NOMO-1 treated with dmso at 0.1 percent for 144 hours (cell line): Measurements from ENCODE around the gene PAPOLA.
"Not testable (repeated sequence)": the region's sequence is repeated elsewhere in the genome, so short reads cannot be mapped to it uniquely, and the experiment has no call there.

ENCODE experiments used
- DNase-seq: peaks from one replicate; lab custom pipeline; 2025; ENCODE audit not compliant: unreplicated experiment; lab: John Stamatoyannopoulos, UW

Gene PAPOLA

GRCh38 chr14:96501740-96502620 is at the start of gene PAPOLA:
TSS of gene PAPOLA (plus strand) at chr14:96502382. CDS start at chr14:96502593, 211 bp downstream.
- peak; percentile 92 for DNase-seq

- no peak for DNase-seq
These were observed 49.5 kb upstream of the PAPOLA start for GRCh38 chr14:96452684-96453083.

DNA sequence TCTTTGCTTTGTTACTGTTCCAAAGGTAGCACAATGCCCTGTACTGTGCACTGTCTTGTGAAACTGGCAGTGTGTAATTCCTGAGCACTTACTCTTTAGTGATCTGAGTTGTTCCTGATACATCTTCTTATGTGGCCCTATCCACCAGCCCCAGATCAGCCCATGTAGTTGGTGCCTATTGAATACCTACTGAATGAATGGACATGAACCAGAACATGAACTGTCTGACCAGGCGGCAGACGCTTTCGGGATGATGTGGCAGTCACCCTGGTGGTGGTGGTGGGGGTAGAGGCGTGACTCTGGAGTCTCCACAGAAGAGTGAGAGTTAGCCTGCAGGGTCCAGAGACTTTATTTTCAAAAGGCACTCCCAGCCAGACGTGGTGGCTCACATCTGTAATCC is 46.6 kb upstream of the PAPOLA start:
- DNase-seq, result no peak

DNA sequence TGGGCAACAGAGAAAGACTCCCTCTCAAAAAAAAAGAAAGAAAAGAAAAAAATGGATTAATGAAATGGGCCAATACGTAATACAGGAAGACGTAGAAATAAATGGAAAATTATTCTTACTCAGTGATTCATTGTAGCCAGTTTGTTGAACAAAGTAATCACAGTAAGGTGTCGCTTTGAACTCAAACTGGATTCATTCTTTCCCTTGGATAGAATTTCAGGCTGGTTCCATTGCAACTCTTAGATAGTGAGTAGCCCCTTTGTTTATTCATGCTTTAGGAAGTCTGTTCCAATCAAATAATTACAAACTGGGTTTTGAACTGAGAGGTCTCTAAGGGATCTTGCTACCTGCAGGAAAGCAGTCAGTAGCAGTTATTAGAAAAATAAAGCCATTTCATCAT is 42.3 kb upstream of the PAPOLA start:
- DNase-seq, result no peak

GRCh38 chr14:96461950-96462798 is 40.0 kb upstream of the PAPOLA start:
- no peak for DNase-seq

DNA sequence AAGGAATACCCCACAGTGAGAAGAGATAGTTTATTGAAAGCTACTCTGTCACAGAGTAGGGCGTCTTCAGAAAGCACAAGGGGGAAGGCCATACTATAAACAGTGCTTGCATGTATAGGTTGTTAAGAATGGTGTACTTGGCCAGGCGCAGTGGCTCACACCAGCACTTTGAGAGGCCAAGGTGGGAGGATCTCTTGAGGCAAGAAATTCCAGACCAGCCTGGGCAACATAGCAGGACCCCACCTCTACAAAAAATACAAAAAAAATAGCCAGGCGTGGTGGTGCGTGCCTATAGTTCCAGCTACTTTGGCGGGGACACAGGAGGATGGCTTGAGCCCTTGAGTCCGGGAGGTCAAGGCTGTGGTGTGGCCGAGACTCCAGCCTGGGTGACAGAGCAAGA is 38.0 kb upstream of the PAPOLA start:
- no peak for DNase-seq

DNA sequence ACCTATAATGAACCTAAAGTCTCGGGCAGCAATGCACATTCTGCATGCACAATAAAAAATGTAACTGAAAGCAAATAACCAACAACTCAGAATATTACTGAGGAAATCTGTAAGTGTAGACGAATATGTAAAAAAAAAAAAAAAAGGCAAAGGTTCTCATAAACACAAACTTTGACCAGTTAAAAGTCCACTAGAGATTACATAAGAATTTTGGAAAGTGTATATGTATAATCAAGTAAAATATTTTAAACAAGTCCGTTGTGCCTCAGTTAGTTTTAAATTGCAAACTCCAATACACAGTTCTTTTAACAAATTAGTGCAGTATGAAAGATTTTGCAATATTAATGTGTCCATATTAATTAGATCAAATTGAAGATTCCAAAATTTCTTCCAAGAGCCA is 35.3 kb upstream of the PAPOLA start:
- DNase-seq, result no peak

DNA sequence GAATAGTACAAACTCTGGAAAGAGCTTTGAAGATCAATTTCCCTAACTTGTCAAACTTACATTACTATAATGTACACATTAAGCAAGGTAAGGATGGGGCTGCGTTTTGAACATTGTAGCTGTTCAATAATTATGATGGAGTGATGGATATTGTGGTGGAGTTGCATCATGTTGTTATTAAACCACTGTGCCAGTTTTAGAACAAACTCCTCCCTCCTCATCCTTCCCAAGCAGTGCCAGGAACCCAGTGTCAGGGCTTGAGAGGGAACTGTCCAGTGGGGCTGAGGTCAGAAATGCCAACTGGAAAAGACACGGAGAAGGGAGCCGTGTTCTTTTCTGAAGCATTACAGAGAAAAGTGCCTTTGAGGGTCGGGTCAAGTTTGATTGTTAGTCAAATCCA is 31.9 kb upstream of the PAPOLA start:
- no peak for DNase-seq

DNA sequence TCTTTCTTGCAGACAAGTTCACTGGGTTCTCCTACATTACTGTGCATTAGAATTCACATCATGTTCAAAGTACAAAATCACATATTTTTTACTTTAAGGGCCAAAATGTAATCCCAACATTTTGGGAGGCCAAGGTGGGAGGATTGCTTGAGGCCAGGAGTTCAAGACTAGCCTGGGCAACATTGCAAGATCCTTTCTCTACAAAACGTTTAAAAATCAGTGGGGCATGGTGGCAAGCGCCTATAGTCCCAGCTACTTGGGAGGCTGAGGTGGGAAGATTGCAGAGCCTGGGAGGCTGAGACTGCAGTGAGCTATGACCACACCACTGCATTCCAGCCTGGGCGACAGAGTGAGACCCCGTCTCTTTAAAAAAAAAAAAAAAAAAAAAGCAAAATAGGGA is 31.2 kb upstream of the PAPOLA start:
- not testable (repeated sequence) for DNase-seq

DNA sequence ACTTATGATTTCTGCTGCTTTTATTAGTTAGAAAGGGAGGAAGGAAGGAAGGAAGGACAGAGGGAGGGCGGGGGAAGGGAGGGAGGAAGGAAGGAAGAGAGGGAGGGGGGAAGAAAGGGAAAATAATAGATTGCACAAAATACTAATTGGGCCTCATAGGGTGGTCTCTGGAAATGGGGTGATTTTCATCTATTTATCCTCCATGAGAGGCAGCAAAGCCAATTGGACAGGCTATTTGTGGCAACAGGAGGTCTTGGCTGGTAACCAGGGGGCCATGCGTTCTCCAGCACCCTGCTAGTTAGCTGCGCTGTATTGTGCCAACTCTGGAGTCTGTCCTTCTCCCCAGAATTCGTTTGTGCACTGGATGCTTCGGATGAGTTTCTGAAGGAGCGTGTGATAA is 24.1 kb upstream of the PAPOLA start:
- DNase-seq, result no peak

DNA sequence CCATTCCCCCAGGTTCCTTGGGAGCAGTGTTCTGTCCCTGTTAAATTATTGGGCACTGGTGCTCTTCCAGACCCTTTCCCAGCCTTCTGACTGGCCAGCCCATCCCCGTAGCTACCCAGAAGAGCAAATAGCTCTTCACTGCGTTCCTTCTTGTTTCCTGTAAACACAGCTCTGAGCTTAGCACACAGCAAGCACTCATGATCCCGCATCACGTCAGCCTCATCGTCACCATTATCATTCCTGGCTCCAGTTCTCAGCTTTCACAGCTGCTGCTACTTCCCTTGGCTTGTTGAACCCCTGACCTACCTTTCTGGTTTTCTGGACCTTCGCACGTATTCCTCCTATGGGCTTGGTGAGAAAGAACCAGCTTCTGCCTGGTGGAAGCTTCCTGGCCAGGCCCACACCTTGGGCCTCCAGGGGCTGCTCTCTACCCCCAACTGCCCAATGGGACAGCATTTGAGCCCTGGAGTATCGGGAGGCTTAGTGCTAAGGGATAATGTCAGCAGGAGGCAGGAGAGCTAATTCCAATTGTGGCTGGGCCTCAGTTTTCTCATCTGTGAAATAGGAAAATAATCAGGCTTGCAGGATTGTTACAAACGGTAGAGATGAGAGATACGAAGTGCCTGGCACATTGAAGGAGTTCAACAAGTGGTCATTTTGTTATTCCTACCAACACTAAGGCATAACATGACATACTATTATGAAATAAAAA is 22.6 kb upstream of the PAPOLA start:
- no peak for DNase-seq

- no peak for DNase-seq
These were observed 20.4 kb upstream of the PAPOLA start for GRCh38 chr14:96481731-96482314.

- no peak for DNase-seq
These were observed 19.2 kb upstream of the PAPOLA start for GRCh38 chr14:96482986-96483385.

DNA sequence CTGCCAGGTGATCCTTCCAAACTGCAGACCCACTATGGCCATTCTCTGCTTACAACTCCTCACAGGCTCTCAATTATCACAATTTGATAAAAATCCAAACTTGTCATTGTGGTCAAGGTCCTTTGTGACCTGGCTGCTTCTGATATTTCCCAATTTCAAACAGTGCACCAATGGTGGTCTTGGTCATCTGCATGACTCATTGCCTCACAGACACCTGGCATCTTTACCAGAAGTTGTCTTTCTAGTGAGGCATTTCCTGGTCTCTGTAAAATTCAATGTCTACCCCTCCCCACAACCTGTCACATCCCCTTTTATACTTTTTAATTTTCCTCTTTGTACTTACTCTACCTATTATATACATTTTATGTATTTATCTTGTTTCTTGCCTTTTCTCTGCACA is 17.8 kb upstream of the PAPOLA start:
- DNase-seq, result no peak

- no peak for DNase-seq
These were observed 15.5 kb upstream of the PAPOLA start for GRCh38 chr14:96486705-96487104.

- DNase-seq, result no peak
These were observed 12.9 kb upstream of the PAPOLA start for GRCh38 chr14:96489327-96489726.

DNA sequence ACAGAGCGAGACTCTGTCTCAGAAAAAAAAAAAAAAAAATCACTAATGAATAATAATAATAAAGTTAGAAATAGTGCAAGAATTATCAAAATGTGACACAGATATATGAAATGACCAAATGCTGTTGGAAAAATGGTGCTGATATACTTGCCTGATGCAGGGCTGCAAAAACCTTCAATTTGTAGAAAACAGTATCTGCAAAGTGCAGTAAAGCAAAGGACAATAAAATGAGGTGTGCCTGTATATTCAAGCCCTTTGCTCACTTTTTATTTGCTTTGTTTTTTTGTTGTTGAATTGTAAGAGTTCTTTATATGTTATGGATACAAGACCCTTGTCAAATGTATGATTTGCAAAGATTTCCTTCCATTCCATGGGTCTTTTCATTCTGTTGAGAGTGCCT is 9.0 kb upstream of the PAPOLA start:
- DNase-seq, result no peak

DNA sequence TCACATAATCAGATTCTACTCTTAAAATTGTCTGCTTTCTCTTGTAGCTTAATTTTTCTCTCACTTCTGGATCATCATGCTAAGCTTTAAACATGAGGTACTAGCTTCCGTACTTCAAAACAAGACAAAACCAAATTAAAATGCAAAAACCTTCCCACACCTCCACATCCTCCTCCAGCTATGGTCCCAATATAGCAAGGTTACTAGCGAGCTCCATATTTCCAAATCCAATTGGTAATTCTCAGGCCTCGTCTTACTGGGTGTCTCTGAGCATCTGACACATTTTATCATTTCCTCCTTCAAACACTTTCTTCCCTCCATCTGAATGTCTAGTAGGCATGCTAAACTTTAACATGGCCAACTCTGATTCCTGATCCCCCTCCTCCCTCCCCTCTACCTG is 7.9 kb upstream of the PAPOLA start:
- DNase-seq, result no peak

DNA sequence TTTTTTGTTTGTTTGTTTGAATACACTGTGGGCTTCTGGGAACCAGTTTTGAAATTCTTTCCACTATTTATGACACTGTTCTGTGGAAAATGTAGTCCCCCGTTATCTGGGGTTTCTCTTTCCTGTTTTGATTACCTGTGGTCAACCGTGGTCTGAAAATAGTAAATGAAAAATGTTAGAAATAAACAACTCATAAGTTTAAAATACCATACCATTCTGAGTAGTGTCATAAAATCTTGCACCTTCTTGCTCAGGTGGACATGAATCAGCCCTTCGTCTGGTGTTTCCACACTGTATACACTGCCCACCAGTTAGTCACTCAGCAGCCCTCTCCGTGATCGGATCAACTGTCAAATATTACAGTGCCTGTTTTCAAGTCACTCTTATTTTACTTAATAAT is 5.1 kb upstream of the PAPOLA start:
- DNase-seq, result no peak

DNA sequence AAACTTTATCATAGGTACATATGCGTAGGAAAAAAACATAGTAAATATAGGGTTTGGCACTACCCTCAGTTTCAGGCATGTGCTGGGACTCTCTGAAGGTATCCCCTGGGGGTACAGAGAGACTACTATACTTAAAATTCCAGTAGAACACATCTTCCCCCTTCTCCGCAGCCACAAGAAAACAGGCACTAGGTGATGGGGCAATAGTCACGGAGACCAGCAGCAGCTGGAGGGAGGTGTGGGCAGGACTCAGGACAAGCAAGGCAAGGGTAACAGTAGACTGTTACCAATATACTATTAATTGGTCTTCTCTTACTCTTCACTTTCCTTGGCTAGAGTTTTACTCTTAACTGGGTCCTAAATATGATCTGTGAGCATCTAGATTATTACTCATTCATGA is 4.6 kb upstream of the PAPOLA start:
- no peak for DNase-seq

DNA sequence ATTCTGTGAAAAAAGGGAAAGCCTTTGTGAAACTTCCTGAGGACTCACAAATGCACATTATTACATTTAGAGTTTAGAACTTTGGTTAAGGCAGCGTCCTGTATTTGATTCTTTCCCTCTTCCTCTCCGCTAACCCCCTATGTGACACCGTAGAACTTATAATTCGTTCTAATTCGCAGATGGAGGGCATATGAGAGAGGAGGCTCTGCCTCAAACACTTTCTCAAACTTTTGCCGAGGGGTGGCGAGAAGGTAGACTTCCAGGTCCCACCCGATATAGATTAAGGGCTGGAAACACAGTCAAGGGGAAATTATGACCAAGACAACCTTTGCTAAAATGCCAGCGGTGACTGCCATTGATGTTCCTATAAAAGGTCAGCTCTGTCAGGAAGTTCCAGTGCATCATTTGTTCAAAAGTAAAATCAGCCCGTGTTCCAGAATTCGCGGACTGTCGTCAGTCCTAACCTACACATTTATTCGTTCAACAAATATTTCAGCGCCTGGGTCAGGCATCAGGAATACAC is 904 bp upstream of the PAPOLA start:
- DNase-seq, result no peak
